EH (cell line): Measurements from ENCODE around the gene EXOC4.

Experiments
- DNase-seq: peaks from one replicate; pipeline ENCODE4 v3.0.0-alpha.2; 2015; ENCODE audit warnings: low read depth

Gene EXOC4

DNA sequence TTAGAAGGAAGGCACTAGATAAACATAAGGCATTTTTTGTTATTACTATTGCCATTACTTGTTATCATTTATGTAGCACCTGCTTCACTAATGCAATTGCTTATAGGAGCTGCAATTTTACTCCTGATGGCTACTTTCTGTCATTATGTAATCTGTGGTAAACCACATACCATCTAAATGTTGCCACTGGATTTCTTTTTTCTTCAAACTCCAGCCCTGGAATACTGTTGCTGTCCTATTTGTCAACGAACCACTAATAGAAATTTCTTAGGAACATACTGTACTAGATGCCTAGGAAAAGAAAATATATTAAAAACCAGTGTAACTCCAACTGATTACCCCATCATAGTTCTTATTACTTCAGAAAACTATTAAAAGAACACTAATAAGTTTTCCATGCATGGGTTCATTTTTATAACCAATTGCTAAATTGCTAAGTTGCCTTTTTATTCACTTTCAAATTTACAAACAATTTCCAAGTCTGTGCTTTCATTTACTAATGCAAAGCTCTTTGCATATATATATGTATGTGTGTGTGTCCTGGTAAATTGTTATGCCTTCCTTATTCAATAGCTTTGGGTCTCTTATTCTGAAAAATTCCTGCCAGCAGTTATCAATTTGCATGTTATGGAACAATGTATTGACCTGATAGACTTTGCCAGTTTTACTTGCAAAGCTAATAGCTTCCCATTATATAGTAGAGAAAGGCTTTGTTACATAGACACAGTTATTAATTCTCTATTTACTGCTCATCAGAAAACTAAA is 287.4 kb downstream of the EXOC4 start:
- DNase-seq: no peak

DNA sequence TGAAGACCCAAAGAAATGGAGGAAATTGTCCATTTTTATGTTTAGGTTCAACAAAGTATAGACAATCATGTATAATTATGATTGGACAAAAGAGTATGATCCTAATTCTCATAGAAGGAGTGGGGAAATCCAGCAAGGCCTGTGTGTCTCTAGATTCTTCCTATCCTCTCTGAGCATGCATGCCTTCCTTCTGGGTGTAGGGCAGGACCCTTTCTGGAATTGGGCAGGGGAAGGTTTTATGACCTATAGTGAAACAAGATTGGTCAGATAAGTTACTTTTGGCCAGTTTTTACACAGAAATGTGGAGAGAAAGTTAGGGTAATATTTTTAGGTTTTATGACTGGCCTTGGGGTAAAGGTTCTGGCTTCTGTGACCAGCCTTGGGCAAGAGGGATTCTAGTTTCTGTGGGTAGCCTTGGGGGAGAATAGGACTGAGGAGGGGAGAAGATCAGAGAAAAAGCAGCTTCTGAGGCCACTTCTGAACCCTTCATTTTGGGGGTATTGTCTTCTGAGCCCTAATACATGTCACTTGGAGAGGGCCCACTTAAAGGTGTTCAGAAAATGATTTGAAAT is 289.4 kb downstream of the EXOC4 start:
- DNase-seq: no peak

DNA sequence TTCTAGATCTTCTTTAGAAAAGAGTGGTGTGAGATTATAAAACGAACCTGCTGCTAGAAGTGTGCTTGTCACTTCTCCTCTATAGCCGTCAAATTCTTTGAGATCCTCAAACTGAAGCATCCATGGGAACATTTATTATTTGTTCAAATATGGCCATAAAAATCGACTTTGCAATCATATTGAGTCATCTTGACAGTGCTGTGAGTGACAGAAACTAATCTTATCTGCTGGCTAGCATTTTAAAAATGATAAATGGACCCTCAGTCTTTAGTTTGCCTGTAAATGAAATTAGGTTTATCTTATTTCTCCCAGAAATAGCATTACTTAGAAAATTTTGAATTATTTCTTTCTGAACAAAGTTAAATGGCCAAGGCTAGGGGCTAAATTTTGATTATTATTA is 290.8 kb downstream of the EXOC4 start:
- DNase-seq: no peak

DNA sequence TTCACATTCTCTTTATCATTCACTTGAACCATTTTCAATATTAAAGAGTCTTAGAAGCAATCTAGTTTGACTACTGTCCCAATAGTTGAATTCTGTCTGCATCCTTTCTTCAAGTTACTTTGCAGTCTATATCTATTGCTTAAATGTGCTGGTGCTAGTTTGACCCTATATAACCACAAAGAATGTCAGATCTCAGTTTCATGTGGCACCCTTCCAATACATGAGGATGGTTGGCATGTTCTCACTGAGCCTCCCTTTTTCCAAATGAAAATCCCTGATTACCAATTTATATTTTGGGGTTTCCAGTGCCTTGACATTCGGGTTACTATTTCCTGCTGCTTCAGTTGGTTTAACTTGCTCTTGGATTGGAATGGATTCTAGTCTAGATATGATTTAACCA is 292.7 kb downstream of the EXOC4 start:
- DNase-seq: peak; percentile 66

DNA sequence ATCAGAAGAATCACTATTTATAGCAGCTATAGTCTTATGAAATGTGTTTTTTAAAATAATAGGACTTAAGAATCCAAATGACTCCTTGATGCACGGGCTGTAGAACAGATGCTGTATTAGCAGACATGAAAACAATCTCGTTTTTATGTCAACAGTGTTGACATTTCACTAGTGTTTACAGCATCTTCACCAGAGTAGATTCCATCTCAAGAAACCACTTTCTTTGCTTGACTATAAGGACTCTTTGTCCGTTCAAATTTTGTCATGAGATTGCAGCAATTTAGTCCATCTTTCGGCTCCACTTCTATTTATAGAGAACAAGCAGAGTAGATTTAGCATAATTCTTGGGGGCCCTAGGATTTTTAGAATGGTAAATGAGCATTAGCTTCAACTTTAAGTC is 295.1 kb downstream of the EXOC4 start:
- no peak for DNase-seq

DNA sequence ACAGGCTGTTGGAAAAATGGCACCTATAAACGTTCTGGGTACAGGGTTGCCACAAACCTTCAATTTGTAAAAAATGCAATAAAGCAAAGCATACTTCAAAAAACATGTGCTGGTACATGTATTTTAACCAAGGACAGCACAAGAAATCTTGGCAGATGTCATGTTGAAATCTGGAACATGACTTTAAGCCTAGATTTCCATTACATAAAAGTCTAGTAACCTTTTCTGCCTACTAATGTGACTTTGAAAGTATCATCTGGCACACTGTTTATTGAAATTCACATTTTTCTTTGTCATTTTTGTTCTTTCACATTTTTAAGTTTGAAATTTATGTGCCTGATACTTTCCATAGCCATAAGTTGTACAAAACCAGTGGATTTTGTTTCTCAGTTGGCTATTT is 296.8 kb downstream of the EXOC4 start:
- DNase-seq: no peak

DNA sequence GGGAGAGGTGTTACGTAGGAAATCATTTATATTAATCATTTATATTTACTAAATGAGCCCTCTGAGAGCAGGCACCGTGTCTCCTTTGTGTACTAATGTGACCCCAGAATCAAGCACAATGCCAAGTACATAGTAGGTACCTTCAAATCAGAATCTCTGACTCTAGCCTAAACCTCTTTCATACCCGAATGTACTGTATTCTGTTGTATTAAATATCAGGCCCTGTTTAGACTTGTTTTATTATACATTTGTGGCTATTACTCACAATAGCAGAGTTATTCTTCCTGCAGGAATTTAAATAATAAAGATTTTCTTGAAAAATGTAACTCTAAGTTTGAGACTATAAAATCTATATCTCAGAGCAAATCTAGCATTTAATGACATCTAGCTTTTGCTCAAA is 297.3 kb downstream of the EXOC4 start:
- no peak for DNase-seq

DNA sequence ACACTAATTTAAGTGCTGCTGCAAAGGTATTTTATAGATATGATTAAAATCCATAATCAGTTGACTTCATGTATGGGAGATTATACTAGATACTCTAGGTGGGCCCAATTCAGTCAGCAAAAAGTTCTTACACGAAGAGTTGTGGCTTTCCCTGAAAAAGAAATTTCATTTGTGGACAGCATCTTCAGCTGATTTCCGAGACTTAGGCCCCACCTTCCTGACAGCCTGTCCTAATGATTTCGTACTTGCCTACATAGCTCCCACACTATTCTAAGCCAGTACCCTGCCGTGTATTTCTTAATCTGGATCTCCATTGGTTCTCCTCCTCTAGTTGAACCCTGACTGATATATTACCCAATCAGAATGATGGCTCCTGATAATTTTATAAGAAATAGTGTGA is 297.9 kb downstream of the EXOC4 start:
- DNase-seq: no peak

DNA sequence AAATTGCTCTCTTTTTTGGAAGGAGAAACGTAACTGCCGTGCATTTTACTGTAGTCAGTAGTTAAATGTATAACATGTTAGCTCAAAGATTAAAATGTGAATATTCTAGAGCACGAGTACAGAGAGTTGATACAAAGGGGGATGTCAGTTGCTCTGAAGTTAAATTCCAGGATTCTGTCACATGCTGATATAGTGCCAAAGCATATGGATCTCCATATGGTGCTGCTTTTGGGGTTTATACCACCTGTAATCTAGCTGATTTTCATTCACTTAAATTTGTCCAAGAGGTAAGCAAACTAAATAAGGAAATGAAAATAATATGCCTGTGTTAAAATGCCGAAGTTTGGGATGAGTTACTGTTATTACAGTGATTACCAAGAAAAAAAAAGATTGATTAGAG is 298.6 kb downstream of the EXOC4 start:
- DNase-seq: no peak

DNA sequence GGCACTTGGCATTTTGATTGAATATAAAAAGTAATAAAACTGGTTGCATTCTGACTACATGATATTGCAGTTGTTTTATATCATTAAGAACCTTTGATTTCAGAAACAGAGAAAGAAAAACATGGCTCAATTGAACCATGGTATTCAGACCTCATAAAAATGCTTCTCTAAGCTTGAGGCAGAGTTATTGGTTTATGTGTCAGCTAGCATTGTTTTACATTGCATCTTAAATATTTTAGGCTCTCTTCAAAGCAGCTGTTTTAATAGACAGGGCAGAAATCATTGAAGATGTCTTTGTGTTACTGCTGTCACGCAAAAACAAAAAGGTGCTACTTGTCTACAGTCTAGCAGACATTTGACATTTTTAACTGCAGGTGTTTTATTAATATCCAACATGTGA is 299.2 kb downstream of the EXOC4 start:
- peak; percentile 38 for DNase-seq

DNA sequence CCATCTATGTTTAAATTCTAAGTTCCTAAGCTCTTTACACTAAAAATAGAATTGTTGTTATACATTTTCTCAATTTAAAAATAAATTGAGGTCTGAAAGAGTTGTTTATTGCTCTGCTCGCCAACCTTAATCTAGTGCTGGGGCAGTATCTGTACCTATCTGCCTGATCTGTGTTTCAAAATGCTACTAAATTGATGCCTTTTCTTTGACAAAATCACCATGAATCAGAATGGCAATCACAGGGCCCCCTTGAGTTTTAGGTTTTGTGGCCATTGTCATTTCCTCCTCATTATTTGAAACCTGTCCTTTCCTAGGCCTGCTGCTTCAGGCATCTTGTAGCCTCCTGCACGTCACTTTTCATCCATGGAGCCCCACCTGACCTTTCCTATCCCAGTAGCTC is 301.5 kb downstream of the EXOC4 start:
- DNase-seq: no peak

DNA sequence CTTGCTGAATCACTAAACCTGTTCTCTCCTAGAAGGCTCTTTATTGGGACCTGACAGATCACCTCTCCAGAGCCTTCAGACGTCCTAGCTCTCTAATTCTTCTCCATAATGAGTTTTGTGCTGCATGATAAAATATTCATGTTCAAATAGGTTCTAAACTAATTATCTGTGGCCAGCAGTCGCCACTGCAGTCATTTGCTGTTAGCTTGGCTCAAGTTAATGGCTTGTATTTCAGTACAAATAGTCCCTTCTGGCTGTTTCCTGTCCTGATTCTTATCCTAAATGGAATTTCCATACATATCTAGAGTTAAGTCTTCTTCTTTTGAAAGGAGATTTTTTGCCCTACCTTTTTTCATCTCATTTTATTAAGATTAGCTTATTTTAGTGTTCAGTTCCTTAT is 303.2 kb downstream of the EXOC4 start:
- DNase-seq: no peak

DNA sequence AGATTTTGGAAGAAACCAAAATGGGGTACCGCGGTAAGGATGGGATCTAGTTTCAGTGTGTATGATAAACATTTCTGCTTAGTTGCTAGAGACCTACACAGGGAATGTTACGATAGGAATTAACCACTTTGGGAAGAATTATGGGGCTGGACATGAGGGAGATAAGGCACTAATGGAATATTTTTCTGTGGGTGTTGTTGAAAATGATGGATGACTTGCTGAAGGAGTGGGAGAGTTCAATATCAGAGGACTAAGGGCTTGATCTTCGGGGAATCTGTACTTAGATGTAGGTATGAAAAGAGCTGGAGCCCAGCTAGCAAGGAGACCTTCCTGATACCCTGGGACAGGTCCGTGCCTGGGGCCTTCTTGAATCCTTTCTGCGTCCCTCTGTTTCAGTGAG is 303.7 kb downstream of the EXOC4 start:
- DNase-seq: no peak

DNA sequence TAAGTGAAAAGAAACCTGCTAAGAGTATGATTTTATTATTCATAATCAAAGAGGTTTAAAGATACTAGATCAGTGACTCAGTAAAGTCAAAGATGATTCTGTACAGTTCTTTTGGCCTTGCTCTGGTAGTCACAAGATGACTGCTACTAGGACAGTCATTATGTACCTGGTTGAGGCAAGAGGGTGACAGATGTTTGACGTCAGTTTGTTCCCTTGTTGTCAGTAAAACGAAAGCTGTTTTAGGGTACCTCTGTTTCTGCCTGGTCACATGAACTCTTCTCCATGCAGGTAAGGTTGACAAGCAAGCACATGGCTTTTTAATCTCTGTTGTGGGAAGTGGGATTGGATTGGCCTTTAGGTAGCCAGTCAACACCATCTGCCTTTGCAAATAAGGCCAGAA is 308.0 kb downstream of the EXOC4 start:
- DNase-seq: no peak

DNA sequence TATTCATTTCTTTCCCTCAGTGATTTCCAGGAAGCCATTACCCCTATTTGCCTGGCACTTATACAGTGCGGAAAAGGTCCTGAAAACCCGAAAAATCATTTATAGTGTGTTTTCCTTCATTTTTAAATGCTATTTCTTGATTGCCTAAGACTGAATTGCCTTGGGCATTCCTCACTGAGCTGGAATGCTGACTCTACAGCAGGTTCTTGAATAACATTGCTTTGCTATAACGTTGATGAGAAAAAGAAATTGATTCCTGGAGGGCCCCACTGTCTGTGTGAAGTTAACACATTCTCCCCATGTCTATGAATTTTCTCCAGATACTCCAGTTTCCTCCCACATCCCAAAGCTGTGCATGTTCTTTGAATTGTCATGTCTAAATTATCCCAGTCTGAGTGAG is 308.5 kb downstream of the EXOC4 start:
- DNase-seq: peak; percentile 33

DNA sequence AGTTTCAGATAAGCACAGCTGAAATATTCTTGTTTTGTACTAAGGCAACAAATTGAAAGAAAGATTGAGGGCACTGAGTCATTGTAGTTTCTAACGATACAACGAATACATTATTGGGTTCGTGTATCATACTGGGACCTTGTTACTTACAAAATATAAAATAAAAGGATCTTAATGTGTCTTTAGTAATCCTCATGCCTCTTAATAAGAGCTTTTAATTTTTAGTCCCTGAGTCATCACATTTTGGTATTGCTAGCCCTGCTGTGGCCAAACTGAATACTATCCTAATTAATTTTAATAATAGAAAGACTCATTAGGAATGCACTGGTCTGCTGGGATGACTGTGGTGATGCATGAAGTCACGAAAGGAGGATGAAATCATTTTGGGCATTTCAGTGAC is 309.7 kb downstream of the EXOC4 start:
- DNase-seq: peak; percentile 95

DNA sequence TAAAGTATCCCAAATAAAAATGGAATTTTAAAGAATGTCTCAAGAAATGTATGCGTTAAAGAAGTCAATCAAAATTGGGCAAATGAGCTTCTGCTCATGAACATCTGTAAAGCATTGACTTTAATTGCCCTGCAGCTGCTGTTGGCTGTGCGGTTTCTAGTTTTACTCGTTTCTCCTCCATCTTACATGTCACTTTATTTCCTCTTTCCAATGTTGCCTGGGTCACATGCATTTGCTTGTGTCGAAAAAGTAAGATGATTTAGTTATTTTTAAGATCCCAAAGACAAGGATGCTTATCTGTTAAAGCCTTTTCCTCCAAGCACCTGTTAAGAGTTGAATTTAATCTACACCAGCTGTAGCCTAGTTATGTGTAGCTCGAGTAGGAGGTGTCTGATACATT is 310.4 kb downstream of the EXOC4 start:
- DNase-seq: peak; percentile 71

DNA sequence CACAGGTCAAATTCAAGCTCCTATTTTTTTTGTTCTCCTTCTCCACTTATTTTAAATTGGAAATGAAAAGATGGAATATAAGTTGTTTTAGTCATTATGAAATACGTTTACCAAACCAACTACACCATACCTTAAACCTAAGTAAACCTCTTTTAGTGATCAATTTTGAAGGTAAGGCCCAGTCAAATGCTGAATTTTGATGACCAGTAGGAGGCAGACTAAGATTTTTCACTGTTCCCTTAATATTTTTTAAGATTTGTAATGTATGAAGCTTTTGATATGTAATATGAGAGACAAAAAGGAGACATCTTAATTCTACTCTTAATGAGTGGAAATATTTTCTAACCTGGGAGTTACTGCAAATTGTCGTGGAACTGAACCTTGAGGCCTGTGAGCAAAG is 311.6 kb downstream of the EXOC4 start:
- no peak for DNase-seq

DNA sequence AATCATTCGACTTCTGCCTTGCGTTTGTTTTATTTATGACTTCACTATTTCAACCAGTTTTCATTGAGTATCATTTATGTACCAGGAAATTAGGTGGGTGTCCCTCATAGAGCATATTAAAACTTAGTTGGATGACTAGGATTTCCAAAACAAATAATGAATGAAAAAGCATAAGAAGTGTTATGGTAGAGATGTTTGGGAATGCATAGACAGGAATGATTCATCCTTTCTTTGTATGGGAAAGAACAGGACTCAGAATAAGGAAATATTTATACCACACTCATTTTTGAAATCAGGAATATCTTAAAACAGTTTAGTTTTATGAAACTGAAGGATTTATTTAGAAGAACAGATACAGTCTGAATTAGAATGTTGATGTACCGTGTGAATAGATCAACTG is 315.7 kb downstream of the EXOC4 start:
- peak; percentile 49 for DNase-seq

DNA sequence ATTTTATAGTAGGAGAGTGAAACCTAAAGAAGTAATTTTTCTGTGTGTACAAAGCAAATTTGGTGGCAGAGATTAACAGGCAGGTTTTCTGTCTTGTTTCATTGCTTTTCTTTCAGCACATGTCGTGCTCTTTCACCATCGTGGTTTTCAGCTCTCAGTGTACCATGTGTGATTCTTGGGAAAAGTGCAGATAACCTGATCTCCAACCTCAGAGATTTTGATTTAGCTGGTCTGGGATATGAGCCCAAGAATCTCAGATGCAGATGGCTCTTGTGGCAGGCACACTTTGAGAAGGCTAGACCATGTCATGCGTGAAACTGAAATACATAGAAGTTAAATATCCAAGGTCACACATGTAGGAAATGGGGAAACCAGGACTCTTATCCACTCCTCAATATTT is 317.4 kb downstream of the EXOC4 start:
- no peak for DNase-seq

DNA sequence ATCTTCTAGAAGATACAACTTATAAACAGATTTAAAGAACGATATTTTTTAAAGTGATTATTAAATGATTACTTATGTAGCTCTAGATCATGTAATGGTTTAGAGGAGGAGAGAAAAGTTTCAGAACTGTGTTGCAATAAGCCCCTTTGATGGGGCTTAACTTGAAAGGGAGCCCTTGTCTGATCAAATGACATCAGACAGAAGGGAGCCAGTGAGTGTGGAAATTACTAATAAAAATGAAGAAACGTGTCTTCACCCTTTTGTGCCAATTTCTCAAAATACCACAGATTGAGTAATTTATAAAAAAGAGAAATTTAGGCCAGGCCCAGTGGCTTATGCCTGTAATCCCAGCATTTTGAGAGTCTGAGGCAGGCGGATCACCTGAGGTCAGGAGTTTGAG is 318.2 kb downstream of the EXOC4 start:
- DNase-seq: no peak

DNA sequence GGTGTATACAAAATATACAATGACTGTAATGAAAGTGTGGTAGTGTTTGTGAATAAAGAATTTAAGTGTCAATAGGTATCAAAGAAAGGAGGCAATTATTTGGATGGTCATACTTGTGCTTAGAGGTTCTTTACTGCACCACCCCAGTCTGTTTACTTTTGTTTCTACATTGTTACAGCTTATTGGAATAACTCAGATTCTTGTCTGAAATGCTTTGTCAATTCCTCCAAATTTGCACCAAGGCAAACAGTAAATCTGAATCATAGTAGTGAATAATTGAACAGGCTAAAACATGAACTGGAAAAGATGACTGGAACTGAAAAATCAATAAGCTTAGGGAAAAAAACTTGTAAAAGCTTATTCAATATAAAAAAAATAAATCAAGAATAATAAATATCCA is 319.2 kb downstream of the EXOC4 start:
- no peak for DNase-seq

DNA sequence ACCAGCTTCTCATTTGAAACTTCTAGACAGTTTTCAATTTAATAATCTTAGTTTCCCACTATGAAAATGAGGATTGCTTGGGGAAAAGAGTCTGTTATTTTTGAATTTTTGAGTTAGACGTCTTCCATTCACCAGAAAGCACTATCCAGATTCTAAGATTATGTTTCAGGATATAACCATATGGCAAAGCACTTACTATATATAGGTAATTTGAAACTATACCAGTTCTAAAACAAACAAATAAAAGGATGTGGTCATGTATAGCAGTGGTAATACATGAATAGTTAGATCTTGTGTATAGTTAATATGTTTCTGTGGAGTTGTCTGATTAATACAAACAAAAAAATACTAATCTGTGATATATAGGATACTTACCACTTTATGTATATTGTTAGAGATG is 320.0 kb downstream of the EXOC4 start:
- no peak for DNase-seq

DNA sequence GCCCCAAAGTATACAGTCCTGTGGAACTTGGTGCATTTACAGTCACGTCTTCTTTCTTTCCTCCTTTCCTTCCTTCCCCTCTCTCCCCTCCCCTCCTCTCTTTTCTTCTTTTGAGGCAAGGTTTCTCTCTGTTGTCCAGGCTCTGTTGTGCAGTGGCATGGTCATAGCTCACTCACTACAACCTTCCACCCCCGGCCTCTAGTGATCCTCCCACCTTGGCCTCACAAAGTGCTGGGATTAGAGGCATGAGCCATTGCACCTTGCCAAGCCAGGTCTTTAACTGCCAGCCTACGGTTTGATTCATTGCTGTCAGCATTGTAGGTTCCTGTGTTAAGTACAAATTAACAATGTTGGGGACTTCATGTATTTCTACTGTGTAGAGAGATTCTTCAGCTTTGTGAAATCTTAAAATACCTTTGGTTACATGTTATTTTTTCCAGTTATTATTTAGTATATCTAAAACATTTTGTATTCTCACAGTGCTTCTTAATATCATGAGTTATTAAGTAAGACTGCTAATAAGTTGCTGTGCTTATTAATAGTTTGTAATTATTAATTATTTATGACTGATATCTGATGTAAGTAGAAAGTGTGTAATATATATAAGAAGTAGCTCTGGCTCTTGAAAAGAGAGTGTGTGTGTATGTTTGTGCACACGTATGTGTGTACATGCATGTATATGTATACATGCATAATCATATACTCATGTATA is 320.8 kb downstream of the EXOC4 start:
- no peak for DNase-seq
